ENCODE results near the gene MPPE1.

- TF ChIP-seq, protein P1, sequence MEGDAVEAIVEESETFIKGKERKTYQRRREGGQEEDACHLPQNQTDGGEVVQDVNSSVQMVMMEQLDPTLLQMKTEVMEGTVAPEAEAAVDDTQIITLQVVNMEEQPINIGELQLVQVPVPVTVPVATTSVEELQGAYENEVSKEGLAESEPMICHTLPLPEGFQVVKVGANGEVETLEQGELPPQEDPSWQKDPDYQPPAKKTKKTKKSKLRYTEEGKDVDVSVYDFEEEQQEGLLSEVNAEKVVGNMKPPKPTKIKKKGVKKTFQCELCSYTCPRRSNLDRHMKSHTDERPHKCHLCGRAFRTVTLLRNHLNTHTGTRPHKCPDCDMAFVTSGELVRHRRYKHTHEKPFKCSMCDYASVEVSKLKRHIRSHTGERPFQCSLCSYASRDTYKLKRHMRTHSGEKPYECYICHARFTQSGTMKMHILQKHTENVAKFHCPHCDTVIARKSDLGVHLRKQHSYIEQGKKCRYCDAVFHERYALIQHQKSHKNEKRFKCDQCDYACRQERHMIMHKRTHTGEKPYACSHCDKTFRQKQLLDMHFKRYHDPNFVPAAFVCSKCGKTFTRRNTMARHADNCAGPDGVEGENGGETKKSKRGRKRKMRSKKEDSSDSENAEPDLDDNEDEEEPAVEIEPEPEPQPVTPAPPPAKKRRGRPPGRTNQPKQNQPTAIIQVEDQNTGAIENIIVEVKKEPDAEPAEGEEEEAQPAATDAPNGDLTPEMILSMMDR (IDR thresholded peaks at IDR 0.05 in 2 of 3, conservative IDR thresholded peaks at IDR 0.05 in 1 of 3; ENCODE audit: insufficient read depth in 2 of 3, low read depth in 1 of 3, low read length in 3 of 3) = peak; percentile 77 to 89 (median 80)
- TF ChIP-seq POLR2A (conservative IDR thresholded peaks at IDR 0.05) (no peak), RBM17 (IDR thresholded peaks at IDR 0.05; ENCODE audit: borderline replicate concordance, low read depth, low read length) (no peak), SIX5 (IDR thresholded peaks at IDR 0.05; ENCODE audit: borderline replicate concordance in 1 of 2, insufficient read depth in 1 of 2, low read depth in 1 of 2, low read length in 2 of 2) (no peak), YY1 (IDR thresholded peaks at IDR 0.05; ENCODE audit: borderline replicate concordance in 1 of 3, control insufficient read depth in 1 of 3, extremely low read depth in 1 of 3, insufficient read depth in 3 of 3, insufficient read length in 1 of 3, insufficient replicate concordance in 2 of 3, low read depth in 1 of 3, low read length in 2 of 3) (no peak), ETV6 (IDR thresholded peaks at IDR 0.05; ENCODE audit: borderline replicate concordance in 1 of 2, low read depth in 2 of 2, low read length in 1 of 2) (no peak), ETV6 (CRISPR knock-in tag; IDR thresholded peaks at IDR 0.05; ENCODE audit: borderline replicate concordance) (no peak), CSDE1 (IDR thresholded peaks at IDR 0.05) (no peak), NFIC (IDR thresholded peaks at IDR 0.05) (no peak)
- TF ChIP-seq, protein P2, sequence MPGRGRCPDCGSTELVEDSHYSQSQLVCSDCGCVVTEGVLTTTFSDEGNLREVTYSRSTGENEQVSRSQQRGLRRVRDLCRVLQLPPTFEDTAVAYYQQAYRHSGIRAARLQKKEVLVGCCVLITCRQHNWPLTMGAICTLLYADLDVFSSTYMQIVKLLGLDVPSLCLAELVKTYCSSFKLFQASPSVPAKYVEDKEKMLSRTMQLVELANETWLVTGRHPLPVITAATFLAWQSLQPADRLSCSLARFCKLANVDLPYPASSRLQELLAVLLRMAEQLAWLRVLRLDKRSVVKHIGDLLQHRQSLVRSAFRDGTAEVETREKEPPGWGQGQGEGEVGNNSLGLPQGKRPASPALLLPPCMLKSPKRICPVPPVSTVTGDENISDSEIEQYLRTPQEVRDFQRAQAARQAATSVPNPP (IDR thresholded peaks at IDR 0.05; ENCODE audit: borderline replicate concordance, insufficient read depth, insufficient read length) = no peak
- TF ChIP-seq, protein P3, sequence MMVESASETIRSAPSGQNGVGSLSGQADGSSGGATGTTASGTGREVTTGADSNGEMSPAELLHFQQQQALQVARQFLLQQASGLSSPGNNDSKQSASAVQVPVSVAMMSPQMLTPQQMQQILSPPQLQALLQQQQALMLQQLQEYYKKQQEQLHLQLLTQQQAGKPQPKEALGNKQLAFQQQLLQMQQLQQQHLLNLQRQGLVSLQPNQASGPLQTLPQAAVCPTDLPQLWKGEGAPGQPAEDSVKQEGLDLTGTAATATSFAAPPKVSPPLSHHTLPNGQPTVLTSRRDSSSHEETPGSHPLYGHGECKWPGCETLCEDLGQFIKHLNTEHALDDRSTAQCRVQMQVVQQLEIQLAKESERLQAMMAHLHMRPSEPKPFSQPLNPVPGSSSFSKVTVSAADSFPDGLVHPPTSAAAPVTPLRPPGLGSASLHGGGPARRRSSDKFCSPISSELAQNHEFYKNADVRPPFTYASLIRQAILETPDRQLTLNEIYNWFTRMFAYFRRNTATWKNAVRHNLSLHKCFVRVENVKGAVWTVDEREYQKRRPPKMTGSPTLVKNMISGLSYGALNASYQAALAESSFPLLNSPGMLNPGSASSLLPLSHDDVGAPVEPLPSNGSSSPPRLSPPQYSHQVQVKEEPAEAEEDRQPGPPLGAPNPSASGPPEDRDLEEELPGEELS (CRISPR knock-in tag; IDR thresholded peaks at IDR 0.05; ENCODE audit: borderline replicate concordance) = no peak
Measured at GRCh38 chr18:11937874-11938478, 29.9 kb upstream of the MPPE1 start.
